H9 (cell line): ENCODE data around the gene ZC3H12D. TPM values are rescaled to one million over a fixed set of nuclear protein-coding genes. Genes with fewer than 3 reads are reported as not detected.
"Not testable (repeated sequence)": the region's sequence is repeated elsewhere in the genome, so short reads cannot be mapped to it uniquely, and the experiment has no call there.

ENCODE experiments used
- DNase-seq: peaks from one replicate; pipeline ENCODE4 v3.0.0-alpha.2; 2017
- H2AFZ ChIP-seq: one replicate; pipeline ENCODE4 v1.6.1; 2013; ENCODE audit warnings: mild to moderate bottlenecking, low read length, control low read depth, moderate library complexity
- H2AK5ac ChIP-seq: 2 replicates; pipeline ENCODE4 v1.6.1; 2013; ENCODE audit warnings: low read length, control low read depth, mixed read lengths; ENCODE audit not compliant: insufficient read length
- H2BK120ac ChIP-seq: one replicate; pipeline ENCODE4 v1.6.1; 2013; ENCODE audit warnings: low read depth, mild to moderate bottlenecking, low read length, control low read depth, inconsistent platforms; ENCODE audit not compliant: poor library complexity, severe bottlenecking
- H2BK12ac ChIP-seq: 2 replicates; pipeline ENCODE4 v1.6.1; 2013; ENCODE audit warnings: low read length, control low read depth, mixed read lengths, low read depth; ENCODE audit not compliant: insufficient read length
- H2BK15ac ChIP-seq: 2 replicates; pipeline ENCODE4 v1.6.1; 2013; ENCODE audit warnings: low read depth, low read length, control low read depth
- H2BK20ac ChIP-seq: one replicate; pipeline ENCODE4 v1.6.1; 2013; ENCODE audit warnings: low read depth, mild to moderate bottlenecking, low read length, control low read depth, inconsistent platforms; ENCODE audit not compliant: poor library complexity, severe bottlenecking
- H2BK5ac ChIP-seq: 2 replicates; pipeline ENCODE4 v1.6.1; 2013; ENCODE audit warnings: low read length, control low read depth, mixed read lengths; ENCODE audit not compliant: insufficient read length
- H3K14ac ChIP-seq: 2 replicates; pipeline ENCODE4 v1.6.1; 2013; ENCODE audit warnings: low read length, control low read depth; ENCODE audit not compliant: insufficient read depth
- H3K18ac ChIP-seq: 2 replicates; pipeline ENCODE4 v1.6.1; 2013; ENCODE audit warnings: low read depth, mild to moderate bottlenecking, mixed read lengths, low read length, control low read depth; ENCODE audit not compliant: insufficient read length
- H3K23ac ChIP-seq: 2 replicates; pipeline ENCODE4 v1.6.1; 2013; ENCODE audit warnings: low read length, control low read depth, mixed read lengths, low read depth; ENCODE audit not compliant: insufficient read length
- H3K23me2 ChIP-seq: 2 replicates; pipeline ENCODE4 v1.6.1; 2013; ENCODE audit warnings: low read depth, mild to moderate bottlenecking, mixed read lengths, low read length, control low read depth; ENCODE audit not compliant: insufficient read length, poor library complexity, severe bottlenecking
- H3K27ac ChIP-seq: 2 replicates; pipeline ENCODE4 v1.5.1; 2013; ENCODE audit warnings: low read length, control low read depth, mixed read lengths, low read depth; ENCODE audit not compliant: insufficient read length
- H3K27me3 ChIP-seq: 2 replicates; pipeline ENCODE4 v1.6.1; 2013; ENCODE audit warnings: low read length, control low read depth, inconsistent platforms; ENCODE audit not compliant: insufficient read depth
- H3K4ac ChIP-seq: 2 replicates; pipeline ENCODE4 v1.6.1; 2013; ENCODE audit warnings: low read depth, mild to moderate bottlenecking, control low read depth, inconsistent platforms, low read length, moderate library complexity
- H3K4me1 ChIP-seq: 2 replicates; pipeline ENCODE4 v1.6.1; 2013; ENCODE audit warnings: low read length, control low read depth, inconsistent platforms; ENCODE audit not compliant: insufficient read depth
- H3K4me2 ChIP-seq: 2 replicates; pipeline ENCODE4 v1.6.1; 2013; ENCODE audit warnings: low read length, control low read depth, mixed read lengths; ENCODE audit not compliant: insufficient read length, insufficient read depth
- H3K56ac ChIP-seq: 2 replicates; pipeline ENCODE4 v1.6.1; 2013; ENCODE audit warnings: low read depth, mild to moderate bottlenecking, mixed read lengths, low read length, control low read depth; ENCODE audit not compliant: insufficient read length
- H3K79me1 ChIP-seq: 2 replicates; pipeline ENCODE4 v1.6.1; 2013; ENCODE audit warnings: low read depth, mild to moderate bottlenecking, moderate library complexity, low read length, control low read depth, inconsistent platforms; ENCODE audit not compliant: insufficient read depth, poor library complexity, severe bottlenecking
- H3K79me2 ChIP-seq: 2 replicates; pipeline ENCODE4 v1.6.1; 2013; ENCODE audit warnings: low read length, control low read depth, inconsistent platforms; ENCODE audit not compliant: insufficient read depth
- H3K9ac ChIP-seq: 2 replicates; pipeline ENCODE4 v1.6.1; 2013; ENCODE audit warnings: low read length, control low read depth, mixed read lengths; ENCODE audit not compliant: insufficient read length; ENCODE audit errors: extremely low read depth
- H3K9me3 ChIP-seq: one replicate; pipeline ENCODE4 v1.6.1; 2013; ENCODE audit warnings: low read depth, low read length, inconsistent platforms; ENCODE audit not compliant: control insufficient read depth
- H3T11ph ChIP-seq: one replicate; pipeline ENCODE4 v1.6.1; 2013; ENCODE audit warnings: mild to moderate bottlenecking, low read length, control low read depth, inconsistent platforms
- H4K20me1 ChIP-seq: one replicate; pipeline ENCODE4 v1.6.1; 2013; ENCODE audit not compliant: control insufficient read depth, insufficient read length, insufficient read depth
- H4K5ac ChIP-seq: 2 replicates; pipeline ENCODE4 v1.6.1; 2013; ENCODE audit warnings: low read depth, mild to moderate bottlenecking, mixed read lengths, low read length, control low read depth; ENCODE audit not compliant: insufficient read length
- H4K8ac ChIP-seq: replicated peaks from 2 replicates; pipeline ENCODE4 v1.6.1; 2013; ENCODE audit warnings: low read length, control low read depth, mixed read lengths, low read depth; ENCODE audit not compliant: insufficient read length
- H4K91ac ChIP-seq: 2 replicates; pipeline ENCODE4 v1.6.1; 2013; ENCODE audit warnings: low read depth, mild to moderate bottlenecking, moderate library complexity, mixed read lengths, low read length, control low read depth; ENCODE audit not compliant: insufficient read length
- H3K27ac Mint-ChIP-seq, 3 experiments: 2 replicates in 2 of 3; 3 replicates in 1 of 3; pipeline ENCODE4 v1.8.0; 2020 to 2021; ENCODE audit warnings: mixed read lengths in 3 of 3, mild to moderate bottlenecking in 1 of 3, moderate library complexity in 1 of 3
- H3K27me3 Mint-ChIP-seq: 2 replicates; pipeline ENCODE4 v1.8.0; 2021; ENCODE audit warnings: low read depth, mild to moderate bottlenecking, moderate library complexity, mixed read lengths
- H3K36me3 Mint-ChIP-seq, 3 experiments: 2 replicates in 2 of 3; 3 replicates in 1 of 3; pipeline ENCODE4 v1.8.0; 2020 to 2021; ENCODE audit warnings: low read depth in 3 of 3, mixed read lengths in 3 of 3; ENCODE audit not compliant: insufficient read depth in 1 of 3
- H3K4me1 Mint-ChIP-seq, 2 experiments: 2 replicates each; pipeline ENCODE4 v1.8.0; 2020; ENCODE audit warnings: mixed read lengths in 2 of 2
- H3K4me3 Mint-ChIP-seq, 2 experiments: 2 replicates in 1 of 2; 3 replicates in 1 of 2; pipeline ENCODE4 v1.8.0; 2020 to 2021; ENCODE audit warnings: mild to moderate bottlenecking in 2 of 2, mixed read lengths in 2 of 2, moderate library complexity in 1 of 2
- H3K9me3 Mint-ChIP-seq, 2 experiments: 2 replicates in 1 of 2; 3 replicates in 1 of 2; pipeline ENCODE4 v1.8.0; 2020; ENCODE audit warnings: mild to moderate bottlenecking in 2 of 2, mixed read lengths in 2 of 2, moderate library complexity in 1 of 2
- WGBS: extraction: QIAGEN DNeasy Blood & Tissue Kit; methylation state at CpG from one replicate; pipeline ENCODE4 v1.1.7; 2013; ENCODE audit warnings: missing lambda C conversion rate, low lambda C conversion rate, mixed read lengths; ENCODE audit not compliant: insufficient read length; ENCODE audit errors: extremely low coverage; 5-methylcytosine and 5-hydroxymethylcytosine counted together
- total RNA-seq: library from RNA; stranded (reverse); gene quantifications from 2 replicates; pipeline ENCODE4 v1.2.1, GENCODE V29; 2021

Gene ZC3H12D
- total RNA-seq, 1 experiment from 2014 or later, result 0.07 TPM

DNA sequence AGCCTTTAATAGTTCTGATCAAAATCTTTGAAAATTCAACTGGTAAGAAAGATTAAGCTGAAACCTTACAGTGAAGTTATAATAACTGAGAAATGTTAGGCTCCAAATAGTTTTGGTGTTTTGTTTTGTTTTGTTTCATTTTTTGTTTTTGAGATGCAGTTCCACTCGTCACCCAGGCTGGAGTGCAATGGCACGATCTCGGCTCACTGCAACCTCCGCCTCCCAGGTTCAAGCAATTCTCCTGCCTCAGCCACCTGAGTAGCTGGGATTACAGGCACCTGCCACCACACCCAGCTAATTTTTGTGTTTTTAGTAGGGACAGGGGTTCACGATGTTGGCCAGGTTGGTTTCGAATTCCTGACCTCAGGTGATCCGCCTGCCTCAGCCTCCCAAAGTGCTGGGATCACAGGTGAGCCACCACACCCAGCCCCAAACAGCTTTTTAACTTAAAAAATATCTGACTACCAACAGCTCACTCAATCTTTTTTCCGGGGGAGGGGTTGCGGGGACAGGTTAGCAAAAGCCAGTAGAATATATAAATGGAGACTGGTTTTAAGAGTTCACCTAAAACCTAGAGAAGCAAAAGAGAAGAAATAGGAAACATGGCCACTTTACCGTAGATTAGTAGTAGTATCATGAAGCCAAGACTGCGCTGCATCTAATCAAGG is 10.7 kb upstream of the ZC3H12D start:
- not testable (repeated sequence) for H3K27ac Mint-ChIP-seq, DNase-seq
- no CpG with 5 or more reads among the region's 11 CpGs for whole genome bisulfite sequencing

DNA sequence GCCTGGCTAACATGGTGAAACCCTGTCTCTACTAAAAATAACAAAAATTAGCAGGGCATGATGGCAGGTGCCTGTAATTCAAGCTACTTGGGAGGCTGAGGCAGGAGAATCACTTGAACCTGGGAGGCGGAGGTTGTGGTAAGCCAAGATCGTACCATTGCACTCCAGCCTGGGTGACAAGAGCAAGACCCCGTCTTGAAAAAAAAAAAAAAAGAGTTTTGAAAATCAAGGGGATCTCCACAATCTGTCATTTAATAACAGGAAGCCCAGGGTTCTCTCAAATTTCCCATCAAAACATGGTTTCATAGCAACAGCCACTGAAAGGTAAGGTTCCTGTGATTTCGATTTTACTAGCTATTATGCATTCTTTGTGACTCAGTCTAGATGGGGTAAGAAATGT is 10.0 kb upstream of the ZC3H12D start:
- H4K5ac ChIP-seq, H2BK5ac ChIP-seq, H3K4me3 Mint-ChIP-seq, H3K4me1 ChIP-seq, H3T11ph ChIP-seq, H3K4me2 ChIP-seq, H3K36me3 Mint-ChIP-seq, H2BK15ac ChIP-seq, H3K4me1 Mint-ChIP-seq, H2BK20ac ChIP-seq, H2AK5ac ChIP-seq, H3K27ac ChIP-seq, H3K27ac Mint-ChIP-seq, H3K18ac ChIP-seq, H3K14ac ChIP-seq, H3K4ac ChIP-seq, H3K9me3 ChIP-seq, H3K9ac ChIP-seq, H3K23me2 ChIP-seq, H4K20me1 ChIP-seq, H2BK120ac ChIP-seq, H2AFZ ChIP-seq, H3K79me2 ChIP-seq, H4K91ac ChIP-seq, H4K8ac ChIP-seq, DNase-seq, H3K23ac ChIP-seq, H3K56ac ChIP-seq, H3K27me3 ChIP-seq, H3K79me1 ChIP-seq, H3K9me3 Mint-ChIP-seq, H3K27me3 Mint-ChIP-seq, H2BK12ac ChIP-seq: not testable (repeated sequence)
- no CpG with 5 or more reads among the region's 4 CpGs for WGBS

More for the DNA sequence above, 10.7 kb upstream of the ZC3H12D start:
- not testable (repeated sequence) for H3K9me3 Mint-ChIP-seq, H3K36me3 Mint-ChIP-seq, H3T11ph ChIP-seq, H2BK12ac ChIP-seq, H2AK5ac ChIP-seq, H3K4ac ChIP-seq, H4K5ac ChIP-seq, H2BK120ac ChIP-seq, H3K18ac ChIP-seq, H3K56ac ChIP-seq, H4K91ac ChIP-seq, H3K9ac ChIP-seq, H3K23ac ChIP-seq, H3K14ac ChIP-seq, H3K23me2 ChIP-seq, H3K79me1 ChIP-seq, H3K4me1 Mint-ChIP-seq, H4K8ac ChIP-seq, H3K27me3 ChIP-seq, H2BK20ac ChIP-seq, H2BK15ac ChIP-seq, H3K4me3 Mint-ChIP-seq, H3K4me1 ChIP-seq, H4K20me1 ChIP-seq, H2AFZ ChIP-seq, H3K79me2 ChIP-seq, H2BK5ac ChIP-seq, H3K9me3 ChIP-seq, H3K27ac ChIP-seq, H3K4me2 ChIP-seq, H3K27me3 Mint-ChIP-seq
